HG03558 (cell line): ENCODE results near the gene VMAC.
"Not testable (repeated sequence)": the region's sequence is repeated elsewhere in the genome, so short reads cannot be mapped to it uniquely, and the experiment has no call there.

Source experiments
- ATAC-seq: cut with Tn5 transposase; IDR thresholded peaks from one replicate; pipeline ENCODE4 v1.9.1; 2021; ENCODE audit warnings: moderate number of reproducible peaks; ENCODE audit not compliant: unreplicated experiment; ENCODE audit errors: extremely low read depth

Gene VMAC

GRCh38 chr19:5883157-5883873, 21.4 kb upstream of the VMAC start:
- ATAC-seq, result not testable (repeated sequence)

- not testable (repeated sequence) for ATAC-seq
These were observed 20.4 kb upstream of the VMAC start for GRCh38 chr19:5884065-5884811.

GRCh38 chr19:5889288-5889971, 15.2 kb upstream of the VMAC start:
- ATAC-seq, result no peak

GRCh38 chr19:5890099-5890498, 14.6 kb upstream of the VMAC start:
- ATAC-seq, result no peak

- ATAC-seq, result no peak
These were observed 13.1 kb upstream of the VMAC start for GRCh38 chr19:5891572-5891937.

- no peak for ATAC-seq
These were observed 12.5 kb upstream of the VMAC start for GRCh38 chr19:5891938-5892771.

GRCh38 chr19:5892772-5893275, 11.8 kb upstream of the VMAC start:
- no peak for ATAC-seq

GRCh38 chr19:5893296-5893903, 11.3 kb upstream of the VMAC start:
- no peak for ATAC-seq

GRCh38 chr19:5893907-5894703, 10.6 kb upstream of the VMAC start:
- ATAC-seq, result no peak

GRCh38 chr19:5894704-5895349, 9.8 kb upstream of the VMAC start:
- ATAC-seq, result no peak

- ATAC-seq, result no peak
These were observed 9.3 kb upstream of the VMAC start for GRCh38 chr19:5895409-5895808.

- no peak for ATAC-seq
These were observed 8.8 kb upstream of the VMAC start for GRCh38 chr19:5895890-5896289.

- no peak for ATAC-seq
These were observed 8.2 kb upstream of the VMAC start for GRCh38 chr19:5896365-5897076.

GRCh38 chr19:5897189-5897969, 7.3 kb upstream of the VMAC start:
- ATAC-seq, result no peak

- ATAC-seq, result no peak
These were observed 4.7 kb upstream of the VMAC start for GRCh38 chr19:5899728-5900526.

- no peak for ATAC-seq
These were observed 3.7 kb upstream of the VMAC start for GRCh38 chr19:5900976-5901375.
